OCI-LY1 (cell line): ENCODE results near the gene CDKAL1.

Experiments
- H2AFZ ChIP-seq: fragments of 200-600 bp; sonication (generic), shearing (Covaris generic); 2 replicates; pipeline ENCODE4 v1.6.0; 2014; ENCODE audit warnings: antibody characterized with exemption, mild to moderate bottlenecking, low read length
- H3F3A ChIP-seq: fragments of 200-600 bp; sonication (generic), shearing (Covaris generic); 2 replicates; pipeline ENCODE4 v1.6.0; 2014; ENCODE audit warnings: mild to moderate bottlenecking, antibody characterized with exemption, low read length, moderate library complexity; ENCODE audit not compliant: insufficient read depth
- H3K27ac ChIP-seq: fragments of 200-600 bp; sonication (generic); 2 replicates; pipeline ENCODE4 v1.5.1; 2014; ENCODE audit warnings: low read length, mixed run types, mild to moderate bottlenecking, low read depth; ENCODE audit not compliant: poor library complexity, severe bottlenecking
- H3K27me3 ChIP-seq: fragments of 200-600 bp; sonication (generic); 2 replicates; pipeline ENCODE4 v1.6.0; 2014; ENCODE audit warnings: antibody characterized with exemption, mild to moderate bottlenecking, low read length, moderate library complexity; ENCODE audit not compliant: insufficient read depth
- H3K36me3 ChIP-seq: fragments of 200-600 bp; sonication (generic); 2 replicates; pipeline ENCODE4 v1.6.1; 2014; ENCODE audit warnings: mild to moderate bottlenecking, antibody characterized with exemption, low read length, moderate library complexity, mixed read lengths; ENCODE audit not compliant: insufficient read depth
- H3K4me1 ChIP-seq: fragments of 200-600 bp; sonication (generic); 2 replicates; pipeline ENCODE4 v1.5.1; 2014; ENCODE audit warnings: mild to moderate bottlenecking, low read length, moderate library complexity; ENCODE audit not compliant: insufficient read depth, severe bottlenecking
- H3K4me2 ChIP-seq: fragments of 200-600 bp; sonication (generic), shearing (Covaris generic); 2 replicates; pipeline ENCODE4 v1.6.1; 2014; ENCODE audit warnings: low read length
- H3K4me3 ChIP-seq: fragments of 200-600 bp; sonication (generic); 2 replicates; pipeline ENCODE4 v1.5.1; 2014; ENCODE audit warnings: low read length, low read depth, mild to moderate bottlenecking, mixed read lengths; ENCODE audit not compliant: poor library complexity, severe bottlenecking
- H3K79me2 ChIP-seq: fragments of 200-600 bp; shearing (Covaris generic); 2 replicates; pipeline ENCODE4 v1.6.1; 2016; ENCODE audit warnings: mixed run types, low read length, mixed read lengths; ENCODE audit not compliant: insufficient read depth
- H3K9ac ChIP-seq: fragments of 200-600 bp; sonication (generic), shearing (Covaris generic); 2 replicates; pipeline ENCODE4 v1.6.1; 2014; ENCODE audit warnings: mild to moderate bottlenecking, low read length, mixed read lengths
- H3K9me2 ChIP-seq: fragments of 200-600 bp; sonication (generic), shearing (Covaris generic); 2 replicates; pipeline ENCODE4 v1.6.1; 2014; ENCODE audit warnings: low read depth, mild to moderate bottlenecking, low read length, mixed read lengths
- H3K9me3 ChIP-seq: fragments of 200-600 bp; shearing (Covaris generic); 2 replicates; pipeline ENCODE4 v1.6.1; 2014; ENCODE audit warnings: low read length, mixed read lengths
- H4K20me1 ChIP-seq: fragments of 200-600 bp; sonication (generic), shearing (Covaris generic); 2 replicates; pipeline ENCODE4 v1.6.0; 2016; ENCODE audit warnings: mild to moderate bottlenecking, low read length; ENCODE audit not compliant: insufficient read depth
- CTCF ChIP-seq: fragments of 200-600 bp; sonication (generic), shearing (Covaris generic); IDR thresholded peaks from 2 replicates; pipeline ENCODE4 v1.5.1; 2017; ENCODE audit warnings: mild to moderate bottlenecking, antibody characterized with exemption, low read length, moderate library complexity, mixed read lengths
- EZH2 ChIP-seq: fragments of 200-600 bp; sonication (generic), shearing (Covaris generic); IDR thresholded peaks from 2 replicates; pipeline ENCODE4 v1.8.0; 2017; ENCODE audit warnings: borderline replicate concordance, mixed run types, mild to moderate bottlenecking, antibody characterized with exemption, low read length, moderate library complexity, mixed read lengths

The CDKAL1 gene

GRCh38 chr6:21098134-21098533 lies 563.9 kb downstream of the CDKAL1 start:
- H2AFZ ChIP-seq: no peak overlapping the region
- H3K4me2 ChIP-seq: no peak overlapping the region
- no peak overlapping the region for H3K27ac ChIP-seq
- no peak overlapping the region for H3K9ac ChIP-seq
- H3K4me3 ChIP-seq: no peak overlapping the region
- TF ChIP-seq CTCF (no peak), EZH2 (no peak)
- H4K20me1 ChIP-seq: no peaks in the 10 kb centered on the region
- H3K9me2 ChIP-seq: no peaks in the 10 kb centered on the region
- H3K9me3 ChIP-seq: no peaks in the 10 kb centered on the region
- no peaks in the 10 kb centered on the region for H3F3A ChIP-seq
- H3K27me3 ChIP-seq: no peaks in the 10 kb centered on the region
- no peaks in the 10 kb centered on the region for H3K36me3 ChIP-seq
- H3K79me2 ChIP-seq: no peaks in the 10 kb centered on the region
- peaks cover 10% of the 10 kb centered on the region for H3K4me1 ChIP-seq

- H3K9me3 ChIP-seq: no peaks in the 10 kb centered on the region
- no peaks in the 10 kb centered on the region for H3K27me3 ChIP-seq
- H2AFZ ChIP-seq: no peak overlapping the region
- TF ChIP-seq EZH2: no peak
- no peak overlapping the region for H3K4me3 ChIP-seq
- H3K27ac ChIP-seq: no peak overlapping the region
- H3K9me2 ChIP-seq: no peaks in the 10 kb centered on the region
- no peaks in the 10 kb centered on the region for H3F3A ChIP-seq
- H3K79me2 ChIP-seq: no peaks in the 10 kb centered on the region
- no peaks in the 10 kb centered on the region for H3K36me3 ChIP-seq
- no peak overlapping the region for H3K4me2 ChIP-seq
- no peaks in the 10 kb centered on the region for H4K20me1 ChIP-seq
- H3K9ac ChIP-seq: no peak overlapping the region
- peaks cover 10% of the 10 kb centered on the region for H3K4me1 ChIP-seq
These were observed 564.5 kb downstream of the CDKAL1 start for GRCh38 chr6:21098744-21099143.

DNA sequence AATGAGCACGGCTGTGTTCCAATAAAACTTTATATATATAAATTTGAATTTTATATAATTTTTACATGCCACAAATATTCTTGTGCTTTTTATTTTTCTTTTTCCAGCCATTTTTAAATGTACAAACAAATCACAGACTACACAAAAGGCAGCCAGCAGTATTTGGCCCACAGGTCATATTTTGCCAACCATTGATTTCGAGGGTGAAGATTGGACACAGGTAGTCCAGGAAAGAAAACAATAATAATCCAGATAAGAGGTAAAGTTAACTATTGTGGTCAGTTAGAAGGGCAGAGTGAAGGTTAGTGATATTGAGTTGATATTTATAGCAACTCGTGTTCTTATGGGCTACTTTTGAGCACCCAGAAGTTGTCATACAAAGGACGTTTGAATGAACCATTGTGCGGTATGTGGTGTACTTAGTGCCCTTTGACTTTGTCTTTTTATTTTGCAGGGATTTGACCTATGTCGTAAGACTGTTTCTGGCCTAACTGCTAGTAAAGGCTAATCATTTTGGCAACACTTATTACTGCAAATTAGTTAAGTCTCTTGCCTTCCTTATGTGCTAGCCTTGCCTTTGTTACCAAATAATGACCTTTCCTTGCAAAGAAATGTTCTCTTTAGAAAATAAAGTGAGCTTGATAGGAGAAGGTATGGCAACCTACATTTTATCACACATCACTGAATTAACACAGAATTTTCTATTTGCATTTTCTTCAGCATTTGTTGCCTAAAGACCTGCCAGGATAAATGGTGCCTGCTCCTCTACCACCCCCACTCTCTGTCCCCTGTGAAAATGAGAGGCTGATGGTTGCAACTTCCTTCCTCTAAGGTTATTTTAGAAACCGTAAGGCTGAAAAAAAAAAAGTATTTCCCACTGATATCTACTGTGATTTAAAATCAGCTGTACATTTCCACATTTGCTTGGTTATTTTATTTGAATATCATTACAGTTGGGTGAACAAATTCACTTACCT lies 565.4 kb downstream of the CDKAL1 start:
- Histone ChIP-seq H4K20me1 (no peaks in the 10 kb centered on the region), H3F3A (no peaks in the 10 kb centered on the region), H3K9ac (no peak overlapping the region), H2AFZ (no peak overlapping the region), H3K4me3 (no peak overlapping the region), H3K4me1 (peaks cover 10% of the 10 kb centered on the region), H3K9me3 (no peaks in the 10 kb centered on the region), H3K79me2 (no peaks in the 10 kb centered on the region), H3K36me3 (no peaks in the 10 kb centered on the region), H3K27ac (no peak overlapping the region), H3K9me2 (no peaks in the 10 kb centered on the region), H3K4me2 (no peak overlapping the region), H3K27me3 (no peaks in the 10 kb centered on the region)
- TF ChIP-seq CTCF: no peak
- no peak for TF ChIP-seq EZH2
